HEK293 (cell line): Measurements from ENCODE around the gene PSTK.

Experiments used
- AEBP2 ChIP-seq: fragments of 450-650 bp; formaldehyde crosslinking; IDR thresholded peaks from 2 replicates; pipeline ENCODE4 v1.5.1; 2016; ENCODE audit warnings: missing biosample characterization, missing genetic modification characterization, borderline replicate concordance
- HIC1 ChIP-seq: fragments of 450-650 bp; formaldehyde crosslinking; IDR thresholded peaks from 2 replicates; pipeline ENCODE4 v1.5.1; 2016; ENCODE audit warnings: missing biosample characterization, missing genetic modification characterization
- KLF10 ChIP-seq: fragments of 450-650 bp; IDR thresholded peaks from 2 replicates; pipeline ENCODE4 v1.5.1; 2018; ENCODE audit warnings: missing biosample characterization, mild to moderate bottlenecking, missing genetic modification characterization
- SCRT2 ChIP-seq: fragments of 450-650 bp; formaldehyde crosslinking; IDR thresholded peaks from 2 replicates; pipeline ENCODE4 v1.5.1; 2016; ENCODE audit warnings: missing biosample characterization, missing genetic modification characterization
- ZBTB26 ChIP-seq: fragments of 450-650 bp; formaldehyde crosslinking; optimal IDR thresholded peaks from 2 replicates; pipeline ENCODE3; 2016; ENCODE audit warnings: missing biosample characterization, mild to moderate bottlenecking, missing genetic modification characterization
- ZBTB6 ChIP-seq: fragments of 450-650 bp; formaldehyde crosslinking; IDR thresholded peaks from 2 replicates; pipeline ENCODE4 v1.5.1; 2017; ENCODE audit warnings: missing biosample characterization, missing genetic modification characterization
- ZBTB7A ChIP-seq: fragments of 450-650 bp; formaldehyde crosslinking; IDR thresholded peaks from 2 replicates; pipeline ENCODE4 v1.5.1; 2016; ENCODE audit warnings: low read depth, missing biosample characterization, missing genetic modification characterization
- ZFHX2 ChIP-seq: fragments of 450-650 bp; formaldehyde crosslinking; conservative IDR thresholded peaks from 2 replicates; pipeline ENCODE4 v1.5.1; 2016; ENCODE audit warnings: missing biosample characterization, missing genetic modification characterization
- ZFP41 ChIP-seq: fragments of 450-650 bp; formaldehyde crosslinking; IDR thresholded peaks from 2 replicates; pipeline ENCODE4 v1.5.1; 2016; ENCODE audit warnings: missing biosample characterization, missing genetic modification characterization, borderline replicate concordance
- ZIC2 ChIP-seq: fragments of 450-650 bp; formaldehyde crosslinking; IDR thresholded peaks from 2 replicates; pipeline ENCODE4 v1.5.1; 2016; ENCODE audit warnings: missing biosample characterization, missing genetic modification characterization
- ZNF10 ChIP-seq: fragments of 450-650 bp; formaldehyde crosslinking; IDR thresholded peaks from 2 replicates; pipeline ENCODE4 v1.5.1; 2017; ENCODE audit warnings: missing biosample characterization, missing genetic modification characterization
- ZNF112 ChIP-seq: fragments of 450-650 bp; formaldehyde crosslinking; IDR thresholded peaks from 2 replicates; pipeline ENCODE4 v1.5.0; 2017; ENCODE audit warnings: missing biosample characterization, missing genetic modification characterization
- ZNF155 ChIP-seq: fragments of 450-650 bp; formaldehyde crosslinking; IDR thresholded peaks from 2 replicates; pipeline ENCODE4 v1.5.1; 2016; ENCODE audit warnings: missing biosample characterization, missing genetic modification characterization
- ZNF221 ChIP-seq: fragments of 450-650 bp; formaldehyde crosslinking; IDR thresholded peaks from 2 replicates; pipeline ENCODE4 v1.5.1; 2017; ENCODE audit warnings: missing biosample characterization, missing genetic modification characterization, borderline replicate concordance
- ZNF248 ChIP-seq: fragments of 450-650 bp; formaldehyde crosslinking; IDR thresholded peaks from 2 replicates; pipeline ENCODE4 v1.5.1; 2017; ENCODE audit warnings: missing biosample characterization, missing genetic modification characterization
- ZNF292 ChIP-seq: fragments of 450-650 bp; formaldehyde crosslinking; IDR thresholded peaks from 2 replicates; pipeline ENCODE4 v1.5.1; 2016; ENCODE audit warnings: low read depth, missing biosample characterization, missing genetic modification characterization, borderline replicate concordance
- ZNF394 ChIP-seq: fragments of 450-650 bp; formaldehyde crosslinking; IDR thresholded peaks from 2 replicates; pipeline ENCODE4 v1.5.1; 2016; ENCODE audit warnings: missing biosample characterization, missing genetic modification characterization, mild to moderate bottlenecking, moderate library complexity, borderline replicate concordance
- ZNF473 ChIP-seq: fragments of 450-650 bp; formaldehyde crosslinking; IDR thresholded peaks from 2 replicates; pipeline ENCODE4 v1.5.1; 2017; ENCODE audit warnings: missing biosample characterization, missing genetic modification characterization
- ZNF514 ChIP-seq: fragments of 450-650 bp; formaldehyde crosslinking; IDR thresholded peaks from 2 replicates; pipeline ENCODE4 v1.5.1; 2016; ENCODE audit warnings: missing biosample characterization, missing genetic modification characterization
- ZNF558 ChIP-seq: fragments of 450-650 bp; formaldehyde crosslinking; IDR thresholded peaks from 2 replicates; pipeline ENCODE4 v1.5.1; 2016; ENCODE audit warnings: missing biosample characterization, missing genetic modification characterization
- ZNF571 ChIP-seq: fragments of 450-650 bp; formaldehyde crosslinking; IDR thresholded peaks from 2 replicates; pipeline ENCODE4 v1.5.0; 2017; ENCODE audit warnings: missing biosample characterization, missing genetic modification characterization
- ZNF580 ChIP-seq: fragments of 450-650 bp; formaldehyde crosslinking; IDR thresholded peaks from 2 replicates; pipeline ENCODE4 v1.5.1; 2016; ENCODE audit warnings: missing biosample characterization, missing genetic modification characterization
- ZNF624 ChIP-seq: fragments of 450-650 bp; formaldehyde crosslinking; IDR thresholded peaks from 2 replicates; pipeline ENCODE4 v1.5.1; 2017; ENCODE audit warnings: missing biosample characterization, missing genetic modification characterization
- ZNF658 ChIP-seq: fragments of 450-650 bp; formaldehyde crosslinking; IDR thresholded peaks from 2 replicates; pipeline ENCODE4; 2016; ENCODE audit warnings: missing biosample characterization, missing genetic modification characterization
- ZNF768 ChIP-seq: fragments of 450-650 bp; formaldehyde crosslinking; IDR thresholded peaks from 2 replicates; pipeline ENCODE4 v1.5.1; 2018; ENCODE audit warnings: missing biosample characterization, mild to moderate bottlenecking, missing genetic modification characterization
- ZNF777 ChIP-seq: fragments of 450-650 bp; formaldehyde crosslinking; IDR thresholded peaks from 2 replicates; pipeline ENCODE4 v1.5.1; 2017; ENCODE audit warnings: missing biosample characterization, missing genetic modification characterization, borderline replicate concordance
- ZXDB ChIP-seq: fragments of 450-650 bp; formaldehyde crosslinking; IDR thresholded peaks from 2 replicates; pipeline ENCODE4 v1.5.1; 2016; ENCODE audit warnings: missing biosample characterization, missing genetic modification characterization
- TF ChIP-seq, protein P1 (sequence below): fragments of 450-650 bp; formaldehyde crosslinking; IDR thresholded peaks from 2 replicates; pipeline ENCODE4 v1.5.1; 2016; ENCODE audit warnings: missing biosample characterization, missing genetic modification characterization

Gene PSTK

GRCh38 chr10:122980209-122981065, at the start of gene PSTK (continued):
- TF ChIP-seq ZFHX2 (tag by site-specific recombination) (peak; percentile 75), ZXDB (peak; percentile 96), ZNF221 (no peak), ZFP41 (tag by site-specific recombination) (no peak), ZNF571 (tag by site-specific recombination) (no peak), ZBTB26 (tag by site-specific recombination) (peak; percentile 98), ZNF658 (tag by site-specific recombination) (no peak), ZNF768 (tag by site-specific recombination) (no peak), HIC1 (tag by site-specific recombination) (peak; percentile 46; the same call in 1 of the 2 replicates), ZNF10 (tag by site-specific recombination) (no peak), ZNF473 (no peak), ZNF155 (no peak), ZNF514 (tag by site-specific recombination) (no peak), ZNF558 (no peak), KLF10 (tag by site-specific recombination) (peak; percentile 46; the same call in 1 of the 2 replicates), SCRT2 (tag by site-specific recombination) (peak; percentile 50), ZNF112 (no peak), ZNF292 (tag by site-specific recombination) (no peak), ZNF777 (peak; percentile 66; the same call in 1 of the 2 replicates), ZIC2 (peak; percentile 49; the same call in 1 of the 2 replicates), ZBTB6 (tag by site-specific recombination) (0 out of 2 replicates have a peak, but pooled peaks have one; percentile 18), ZBTB7A (tag by site-specific recombination) (peak; percentile 76; the same call in 1 of the 2 replicates), ZNF248 (no peak), ZNF580 (tag by site-specific recombination) (peak; percentile 81), ZNF624 (tag by site-specific recombination) (no peak), ZNF394 (tag by site-specific recombination) (peak; percentile 66; the same call in 1 of the 2 replicates), AEBP2 (tag by site-specific recombination) (no peak)
- TF ChIP-seq, protein P1, sequence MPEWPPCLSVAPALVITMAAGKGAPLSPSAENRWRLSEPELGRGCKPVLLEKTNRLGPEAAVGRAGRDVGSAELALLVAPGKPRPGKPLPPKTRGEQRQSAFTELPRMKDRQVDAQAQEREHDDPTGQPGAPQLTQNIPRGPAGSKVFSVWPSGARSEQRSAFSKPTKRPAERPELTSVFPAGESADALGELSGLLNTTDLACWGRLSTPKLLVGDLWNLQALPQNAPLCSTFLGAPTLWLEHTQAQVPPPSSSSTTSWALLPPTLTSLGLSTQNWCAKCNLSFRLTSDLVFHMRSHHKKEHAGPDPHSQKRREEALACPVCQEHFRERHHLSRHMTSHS = no peak
